Hepatocyte (in vitro differentiated cells): ENCODE data around the gene RUVBL2.
"Not testable (repeated sequence)": the region's sequence is repeated elsewhere in the genome, so short reads cannot be mapped to it uniquely, and the experiment has no call there.

Experiments
- EZH2 ChIP-seq: fragments of 200-600 bp; sonication (generic); IDR thresholded peaks from 2 replicates; pipeline ENCODE4 v1.6.1; 2016; ENCODE audit warnings: antibody characterized with exemption, mild to moderate bottlenecking, borderline replicate concordance
- EZH2phosphoT487 ChIP-seq: fragments of 200-600 bp; sonication (generic); IDR thresholded peaks from one replicate; pipeline ENCODE4 v1.6.1; 2018; ENCODE audit warnings: antibody characterized with exemption, mild to moderate bottlenecking, low read depth, moderate library complexity; ENCODE audit not compliant: unreplicated experiment, severe bottlenecking
- TF ChIP-seq, protein P1 (sequence below): fragments of 200-600 bp; sonication (generic); IDR thresholded peaks from 2 replicates; pipeline ENCODE4 v1.5.1; 2016; ENCODE audit warnings: antibody characterized with exemption, mild to moderate bottlenecking; ENCODE audit not compliant: poor library complexity

DNA sequence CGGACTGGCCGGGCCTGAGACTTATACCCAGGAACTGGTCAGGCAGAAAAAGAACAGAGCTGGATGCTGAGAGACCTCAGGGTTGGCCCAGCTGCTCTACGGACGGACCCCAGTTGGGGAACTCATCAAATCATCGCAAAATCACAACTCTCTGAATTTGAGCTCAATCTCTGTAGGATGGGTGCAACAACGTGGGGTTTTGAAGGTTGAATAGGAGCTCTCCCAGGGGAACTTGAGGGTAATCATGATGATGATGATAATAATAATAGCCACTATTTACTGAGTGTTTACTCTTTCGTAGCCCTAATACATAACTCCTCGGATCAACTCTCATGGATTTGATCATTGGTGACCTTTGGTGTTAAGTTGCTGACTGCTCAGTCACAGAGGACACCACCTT, 36.6 kb downstream of the RUVBL2 start:
- TF ChIP-seq, protein P1, sequence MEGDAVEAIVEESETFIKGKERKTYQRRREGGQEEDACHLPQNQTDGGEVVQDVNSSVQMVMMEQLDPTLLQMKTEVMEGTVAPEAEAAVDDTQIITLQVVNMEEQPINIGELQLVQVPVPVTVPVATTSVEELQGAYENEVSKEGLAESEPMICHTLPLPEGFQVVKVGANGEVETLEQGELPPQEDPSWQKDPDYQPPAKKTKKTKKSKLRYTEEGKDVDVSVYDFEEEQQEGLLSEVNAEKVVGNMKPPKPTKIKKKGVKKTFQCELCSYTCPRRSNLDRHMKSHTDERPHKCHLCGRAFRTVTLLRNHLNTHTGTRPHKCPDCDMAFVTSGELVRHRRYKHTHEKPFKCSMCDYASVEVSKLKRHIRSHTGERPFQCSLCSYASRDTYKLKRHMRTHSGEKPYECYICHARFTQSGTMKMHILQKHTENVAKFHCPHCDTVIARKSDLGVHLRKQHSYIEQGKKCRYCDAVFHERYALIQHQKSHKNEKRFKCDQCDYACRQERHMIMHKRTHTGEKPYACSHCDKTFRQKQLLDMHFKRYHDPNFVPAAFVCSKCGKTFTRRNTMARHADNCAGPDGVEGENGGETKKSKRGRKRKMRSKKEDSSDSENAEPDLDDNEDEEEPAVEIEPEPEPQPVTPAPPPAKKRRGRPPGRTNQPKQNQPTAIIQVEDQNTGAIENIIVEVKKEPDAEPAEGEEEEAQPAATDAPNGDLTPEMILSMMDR, result not testable (repeated sequence)
- TF ChIP-seq EZH2, EZH2phosphoT487: not testable (repeated sequence)
